Activated CD4-positive, alpha-beta T cell treated with anti-CD3 and anti-CD28 coated beads, Interleukin-2, amount 50 U/mL, for 1 hour (primary cell): ENCODE results near the gene EXOSC7.

Experiments
- DNase-seq: peaks from one replicate; pipeline ENCODE4 v3.0.0-alpha.2; 2020

The EXOSC7 gene

GRCh38 chr3:45056608-45057301, 80.7 kb downstream of the EXOSC7 start:
- DNase-seq, result no peak

GRCh38 chr3:45057557-45057956, 81.5 kb downstream of the EXOSC7 start:
- DNase-seq, result no peak

- no peak for DNase-seq
These were observed 83.1 kb downstream of the EXOSC7 start for GRCh38 chr3:45059132-45059531.

- no peak for DNase-seq
These were observed 84.3 kb downstream of the EXOSC7 start for GRCh38 chr3:45060165-45060892.
